ENCODE results near the gene MRPL24. TPM values are rescaled to one million over a fixed set of nuclear protein-coding genes. Genes with fewer than 3 reads are reported as not detected.

The MRPL24 gene
- total and polyA plus RNA-seq, 9 of the 15 experiments (the other 6 are each of a cell fraction or from before 2014, with no cell fraction given) = 74.3 to 267 (median 113) TPM

DNA sequence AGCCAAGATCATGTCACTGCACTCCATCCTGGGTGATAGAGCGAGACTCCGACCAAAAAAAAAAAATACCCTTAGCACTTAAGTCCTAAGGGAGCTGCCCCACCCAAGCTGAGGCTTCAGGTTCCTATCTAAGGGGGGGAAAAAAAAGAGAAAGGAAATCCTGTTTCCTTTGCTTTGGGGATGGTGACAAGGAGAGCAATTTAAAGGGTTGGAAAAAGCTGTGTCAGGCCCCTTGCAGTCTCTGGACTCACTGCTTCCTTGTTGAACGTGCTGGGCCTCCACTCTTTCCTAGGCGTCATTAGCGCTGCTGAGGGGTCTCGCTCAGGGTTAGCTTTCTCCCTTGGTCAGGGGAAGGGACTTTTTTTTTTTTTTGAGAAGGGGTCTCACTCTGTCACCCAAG, 44.6 kb upstream of the MRPL24 start:
- FAIRE-seq (no peak), DNase-seq (ENCODE audit: extremely low read depth in 1 of 4, low spot score in 3 of 4) (no peak), ATAC-seq (no peak)
- Histone ChIP-seq H3K9me1 (ENCODE audit: control insufficient read depth, insufficient read depth, low read length) (no peaks in the 10 kb centered on the region), H3K9me3 (replicated peaks; ENCODE audit: control insufficient read depth, insufficient read depth, low read depth, low read length) (no peaks in the 10 kb centered on the region), H3K9ac (ENCODE audit: insufficient read depth in 1 of 2, low read depth in 2 of 2, low read length in 2 of 2) (no peak overlapping the region), H2AFZ (ENCODE audit: low read depth, low read length) (no peak overlapping the region), H3K79me2 (ENCODE audit: control insufficient read depth, insufficient read depth, low read length) (peaks cover 43% of the 10 kb centered on the region), H3K4me3 (no peak overlapping the region), H3K27ac (ENCODE audit: extremely low read depth, low read depth, low read length) (no peak overlapping the region), H3K36me3 (ENCODE audit: control insufficient read depth, insufficient read depth, low read length) (peaks cover 81% of the 10 kb centered on the region), H3K4me2 (ENCODE audit: insufficient read depth, low read length) (no peak overlapping the region), H3K27me3 (ENCODE audit: control insufficient read depth in 2 of 2, insufficient read depth in 2 of 2, low read length in 2 of 2) (no peaks in the 10 kb centered on the region), H3K4me1 (replicated peaks in 1 of 2; ENCODE audit: control insufficient read depth in 2 of 2, insufficient read depth in 2 of 2, low read length in 2 of 2) (no peaks in the 10 kb centered on the region), H4K20me1 (replicated peaks; ENCODE audit: control insufficient read depth, insufficient read depth, low read length) (0 out of 2 replicates have a peak, but pooled peaks cover 4% of the 10 kb centered on the region)
- POLR2A ChIA-PET = interaction anchor here (1.0 to 1.4 kb wide), 4 partner anchors 9 to 19 kb away, joined by 3 to 5 read pairs (median 4); partner anchors contain the start of gene PRCC
- intact Hi-C loops (cut with micrococcal nuclease) (no loop called here), in situ Hi-C loops (cut with MboI) (no loop called here)
- BruUV-seq (replicated peaks) = no TSS peak
- TF ChIP-seq FOXA1 (IDR thresholded peaks at IDR 0.05; ENCODE audit: borderline replicate concordance) = no peak
- TF ChIP-seq ARID2 (IDR thresholded peaks at IDR 0.05) = no peak
- TF ChIP-seq, protein P1, sequence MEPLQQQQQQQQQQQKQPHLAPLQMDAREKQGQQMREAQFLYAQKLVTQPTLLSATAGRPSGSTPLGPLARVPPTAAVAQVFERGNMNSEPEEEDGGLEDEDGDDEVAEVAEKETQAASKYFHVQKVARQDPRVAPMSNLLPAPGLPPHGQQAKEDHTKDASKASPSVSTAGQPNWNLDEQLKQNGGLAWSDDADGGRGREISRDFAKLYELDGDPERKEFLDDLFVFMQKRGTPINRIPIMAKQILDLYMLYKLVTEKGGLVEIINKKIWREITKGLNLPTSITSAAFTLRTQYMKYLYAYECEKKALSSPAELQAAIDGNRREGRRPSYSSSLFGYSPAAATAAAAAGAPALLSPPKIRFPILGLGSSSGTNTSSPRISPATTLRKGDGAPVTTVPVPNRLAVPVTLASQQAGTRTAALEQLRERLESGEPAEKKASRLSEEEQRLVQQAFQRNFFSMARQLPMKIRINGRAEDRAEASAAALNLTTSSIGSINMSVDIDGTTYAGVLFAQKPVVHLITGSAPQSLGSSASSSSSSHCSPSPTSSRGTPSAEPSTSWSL (CRISPR knock-in tag; IDR thresholded peaks at IDR 0.05; ENCODE audit: borderline replicate concordance) = no peak
- no peak for TF ChIP-seq HMG20B (CRISPR knock-in tag; IDR thresholded peaks at IDR 0.05)
- WGBS (ENCODE audit: insufficient coverage, low coverage, missing lambda C conversion rate) = 100% methylated on average over 6 of the region's 6 CpGs
- CTCF ChIA-PET (ENCODE audit: low intra/inter-chr PET ratio) = no interaction called here
